ENCODE measurements around the gene DAW1.
"Not testable (repeated sequence)": the region's sequence is repeated elsewhere in the genome, so short reads cannot be mapped to it uniquely, and the experiment has no call there.

The DAW1 gene

GRCh38 chr2:227932001-227932400 lies 60.6 kb downstream of the DAW1 start:
- no peak for DNase-seq

GRCh38 chr2:227932403-227932802 lies 61.0 kb downstream of the DAW1 start:
- no peak for DNase-seq

- DNase-seq = no peak
Observed at GRCh38 chr2:227933884-227934283, 62.5 kb downstream of the DAW1 start.

GRCh38 chr2:227936249-227936648 lies 64.8 kb downstream of the DAW1 start:
- DNase-seq = not testable (repeated sequence)

- peak; percentile 36 for DNase-seq
Observed at GRCh38 chr2:227939271-227940027, 68.0 kb downstream of the DAW1 start.

- DNase-seq = no peak
Observed at GRCh38 chr2:227942021-227942420, 70.6 kb downstream of the DAW1 start.

- DNase-seq = no peak
Observed at GRCh38 chr2:227942965-227943364, 71.5 kb downstream of the DAW1 start.

GRCh38 chr2:227960317-227960716 lies 88.9 kb downstream of the DAW1 start:
- DNase-seq = no peak

GRCh38 chr2:227971619-227972230 lies 100.3 kb downstream of the DAW1 start:
- no peak for DNase-seq

GRCh38 chr2:227973241-227973640 lies 101.8 kb downstream of the DAW1 start:
- no peak for DNase-seq

Data from NCI-H1105 (cell line).